ENCODE data around the gene DUSP7.

GRCh38 chr3:52005571-52005986, 50.8 kb downstream of the DUSP7 start:
- TF ChIP-seq POLR2A (IDR thresholded peaks at IDR 0.05; ENCODE audit: low read depth, low read length) = no peak
- no peak for TF ChIP-seq POLR2AphosphoS5 (IDR thresholded peaks at IDR 0.05; ENCODE audit: low read depth, low read length)
- TF ChIP-seq TAF1 (IDR thresholded peaks at IDR 0.05; ENCODE audit: borderline replicate concordance, low read depth, low read length) = no peak
